ENCODE measurements around the gene CCDC59.

Gene CCDC59

GRCh38 chr12:82314406-82314892, 43.7 kb downstream of the CCDC59 start:
- no peak for DNase-seq (ENCODE audit: low read depth)

Data from GM04503 (cell line).